HL-60 (cell line): ENCODE data around the gene MAFG.

ENCODE experiments used
- CTCF ChIP-seq: IDR thresholded peaks from one replicate; pipeline ENCODE4 v1.5.1; 2011; ENCODE audit warnings: low read length, control low read depth, inconsistent platforms; ENCODE audit not compliant: insufficient read depth
- GABPA ChIP-seq: IDR thresholded peaks from 2 replicates; pipeline ENCODE4 v1.6.1; 2012; ENCODE audit warnings: low read depth

GRCh38 chr17:81890447-81891302 lies 36.9 kb downstream of the MAFG start:
- TF ChIP-seq CTCF (no peak), GABPA (no peak)
